OCI-LY3 (cell line): Measurements from ENCODE around the gene BTBD9.

Experiments
- H2AFZ ChIP-seq: fragments of 200-600, 300-600 bp; shearing (Covaris generic); 2 replicates; pipeline ENCODE4 v1.6.0; 2014; ENCODE audit warnings: antibody characterized with exemption, low read depth, low read length
- H3K27ac ChIP-seq: fragments of 200-600, 300-600 bp; sonication (generic); 2 replicates; pipeline ENCODE4 v1.5.1; 2014; ENCODE audit warnings: mild to moderate bottlenecking, low read length, moderate library complexity, mixed read lengths
- H3K27me3 ChIP-seq: fragments of 200-600, 300-600 bp; sonication (generic); 2 replicates; pipeline ENCODE4 v1.6.1; 2014; ENCODE audit warnings: low read depth, low read length, mixed read lengths
- H3K36me3 ChIP-seq: fragments of 200-600, 300-600 bp; sonication (generic); replicated peaks from 2 replicates; pipeline ENCODE3; 2014; ENCODE audit warnings: low read depth, low read length, mixed read lengths
- H3K4me1 ChIP-seq: fragments of 300-600, 200-600 bp; sonication (generic); 2 replicates; pipeline ENCODE4 v1.6.1; 2014; ENCODE audit warnings: low read length, mixed read lengths
- H3K4me2 ChIP-seq: fragments of 200-600, 300-600 bp; sonication (generic); 2 replicates; pipeline ENCODE4 v1.6.1; 2014; ENCODE audit warnings: low read length, mixed read lengths
- H3K4me3 ChIP-seq: fragments of 300-600, 200-600 bp; sonication (generic); 2 replicates; pipeline ENCODE4 v1.5.1; 2014; ENCODE audit warnings: antibody characterized with exemption, mild to moderate bottlenecking, low read length, moderate library complexity
- H3K79me2 ChIP-seq: fragments of 300-600, 200-600 bp; shearing (Covaris generic); 2 replicates; pipeline ENCODE4 v1.6.1; 2014; ENCODE audit warnings: mild to moderate bottlenecking, low read length, mixed read lengths
- H3K9ac ChIP-seq: fragments of 300-600, 200-600 bp; shearing (Covaris generic); 2 replicates; pipeline ENCODE4 v1.6.0; 2014; ENCODE audit warnings: mild to moderate bottlenecking, low read length, moderate library complexity
- H3K9me3 ChIP-seq: fragments of 200-600, 300-600 bp; shearing (Covaris generic); 2 replicates; pipeline ENCODE4 v1.6.1; 2014; ENCODE audit warnings: low read length, mixed read lengths; ENCODE audit not compliant: insufficient read depth
- H4K20me1 ChIP-seq: fragments of 200-600, 300-600 bp; sonication (generic); 2 replicates; pipeline ENCODE4 v1.6.1; 2016; ENCODE audit warnings: low read length, mixed read lengths; ENCODE audit not compliant: insufficient read depth
- CTCF ChIP-seq: fragments of 200-600, 300-600 bp; sonication (generic); IDR thresholded peaks from 2 replicates; pipeline ENCODE4 v1.5.1; 2014; ENCODE audit warnings: antibody characterized with exemption, low read length, low read depth
- EZH2phosphoT487 ChIP-seq: fragments of 200-600 bp; shearing (Covaris generic); IDR thresholded peaks from 2 replicates; pipeline ENCODE4 v1.6.1; 2018; ENCODE audit warnings: antibody characterized with exemption, mixed run types, low read depth

Gene BTBD9

DNA sequence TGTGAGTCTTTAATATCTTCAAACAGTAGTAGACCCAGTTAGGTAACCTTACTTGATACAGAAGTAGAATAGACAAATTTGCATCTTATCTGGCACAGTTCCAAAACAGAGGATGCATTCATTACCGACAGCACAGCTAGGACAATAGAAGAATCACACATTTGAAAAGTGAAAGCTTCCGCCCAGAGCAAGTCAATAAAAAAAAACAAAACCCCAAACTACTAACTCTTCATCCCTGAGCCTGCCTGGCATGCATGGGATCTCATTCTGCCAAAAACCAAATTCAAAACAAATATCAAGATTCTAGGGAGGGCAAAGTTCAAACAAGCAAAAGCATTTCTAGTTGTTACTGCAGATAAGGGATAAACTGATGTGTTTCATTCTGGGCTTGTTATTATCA is 235.4 kb downstream of the BTBD9 start:
- Histone ChIP-seq H3K27ac (no peak overlapping the region), H3K4me3 (no peak overlapping the region), H3K4me2 (no peak overlapping the region), H3K27me3 (no peaks in the 10 kb centered on the region), H3K36me3 (no peaks in the 10 kb centered on the region), H3K9me3 (no peaks in the 10 kb centered on the region), H4K20me1 (no peaks in the 10 kb centered on the region), H2AFZ (no peak overlapping the region), H3K4me1 (peaks cover 12% of the 10 kb centered on the region), H3K9ac (no peak overlapping the region), H3K79me2 (no peaks in the 10 kb centered on the region)
- no peak for TF ChIP-seq EZH2phosphoT487
- no peak for TF ChIP-seq CTCF

DNA sequence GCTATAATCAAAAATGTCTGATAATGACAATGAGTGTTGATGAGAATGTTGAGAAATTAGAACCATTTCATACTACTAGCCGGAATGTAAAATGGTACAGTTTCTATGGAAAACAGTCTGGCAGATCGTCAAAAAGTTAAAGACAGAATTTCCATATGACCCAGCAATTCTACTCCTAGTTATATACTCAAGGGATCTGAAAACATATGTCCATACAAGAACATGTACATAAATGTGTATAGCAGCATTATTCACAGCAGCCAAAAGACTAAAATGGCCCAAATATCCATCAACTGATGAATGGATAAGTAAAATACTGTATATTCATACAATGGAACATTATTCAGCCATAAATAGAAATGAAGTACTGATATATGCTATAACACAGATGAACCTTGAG is 236.2 kb downstream of the BTBD9 start:
- H4K20me1 ChIP-seq, result no peaks in the 10 kb centered on the region
- H3K79me2 ChIP-seq, result no peaks in the 10 kb centered on the region
- H3K27ac ChIP-seq, result no peak overlapping the region
- no peak overlapping the region for H3K4me2 ChIP-seq
- TF ChIP-seq CTCF (no peak), EZH2phosphoT487 (no peak)
- no peak overlapping the region for H3K9ac ChIP-seq
- H3K36me3 ChIP-seq, result no peaks in the 10 kb centered on the region
- H2AFZ ChIP-seq, result no peak overlapping the region
- H3K9me3 ChIP-seq, result no peaks in the 10 kb centered on the region
- H3K4me1 ChIP-seq, result peaks cover 12% of the 10 kb centered on the region
- H3K27me3 ChIP-seq, result no peaks in the 10 kb centered on the region
- H3K4me3 ChIP-seq, result no peak overlapping the region

- TF ChIP-seq CTCF (no peak), EZH2phosphoT487 (no peak)
- no peak overlapping the region for H3K9ac ChIP-seq
- H3K27ac ChIP-seq, result no peak overlapping the region
- H3K4me3 ChIP-seq, result no peak overlapping the region
- H3K79me2 ChIP-seq, result no peaks in the 10 kb centered on the region
- H3K4me1 ChIP-seq, result no peaks in the 10 kb centered on the region
- H3K27me3 ChIP-seq, result no peaks in the 10 kb centered on the region
- no peaks in the 10 kb centered on the region for H3K36me3 ChIP-seq
- H2AFZ ChIP-seq, result no peak overlapping the region
- no peak overlapping the region for H3K4me2 ChIP-seq
- H3K9me3 ChIP-seq, result no peaks in the 10 kb centered on the region
- no peaks in the 10 kb centered on the region for H4K20me1 ChIP-seq
Observed at GRCh38 chr6:38400764-38401163, 239.0 kb downstream of the BTBD9 start.

DNA sequence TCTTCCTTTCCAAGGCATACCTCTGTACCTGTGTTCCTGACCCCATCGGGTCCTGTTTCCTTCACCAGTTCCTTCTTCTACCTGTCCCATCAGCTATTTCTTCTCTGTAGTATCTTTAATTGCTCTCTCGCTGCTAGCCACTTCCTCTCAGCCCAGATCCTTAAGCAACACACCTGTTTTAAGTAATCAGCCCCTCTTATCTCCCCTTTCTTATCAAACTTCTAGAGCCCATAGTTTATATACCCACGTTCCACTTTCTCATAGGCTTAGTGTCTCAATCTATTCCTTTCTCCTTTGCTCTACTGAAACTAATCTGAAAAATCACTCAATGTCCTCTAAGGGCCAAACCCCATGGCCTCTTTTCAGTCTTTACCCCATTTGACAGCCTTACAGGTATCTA is 239.6 kb downstream of the BTBD9 start:
- Histone ChIP-seq H3K9me3 (no peaks in the 10 kb centered on the region), H3K79me2 (no peaks in the 10 kb centered on the region), H3K4me1 (no peaks in the 10 kb centered on the region), H3K27me3 (no peaks in the 10 kb centered on the region), H2AFZ (no peak overlapping the region), H3K36me3 (no peaks in the 10 kb centered on the region), H3K9ac (no peak overlapping the region), H3K4me3 (no peak overlapping the region), H3K4me2 (no peak overlapping the region), H4K20me1 (no peaks in the 10 kb centered on the region), H3K27ac (no peak overlapping the region)
- TF ChIP-seq EZH2phosphoT487 (no peak), CTCF (no peak)
